WTC11 (cell line): ENCODE data around the gene ALKBH4. TPM values are rescaled to one million over a fixed set of nuclear protein-coding genes. Genes with fewer than 3 reads are reported as not detected.

ENCODE experiments used
- ATAC-seq: fragments of 200-7000 bp; cut with Tn5 transposase; 2 replicates; pipeline ENCODE4 v1.10.0; 2021; ENCODE audit warnings: mild to moderate bottlenecking, moderate library complexity
- CTCF ChIA-PET: fragments of 300-600 bp; sonication (Branson Sonifier 250); formaldehyde crosslinking; loops from one replicate; lab custom pipeline; 2021; ENCODE audit warnings: antibody characterized with exemption; lab: Charles Lee
- POLR2A ChIA-PET: fragments of 350-600 bp; sonication (Branson Sonifier 250); formaldehyde crosslinking; loops from one replicate; lab custom pipeline; 2021; ENCODE audit warnings: antibody characterized with exemption; lab: Charles Lee
- DNase-seq: peaks from one replicate; pipeline ENCODE4 v3.0.0; 2021; ENCODE audit warnings: low spot score
- H3K27ac Mint-ChIP-seq: 2 replicates; pipeline ENCODE4 v1.8.0; 2021; ENCODE audit warnings: mixed read lengths
- H3K27me3 Mint-ChIP-seq: 2 replicates; pipeline ENCODE4 v1.8.0; 2021; ENCODE audit warnings: low read depth, mild to moderate bottlenecking, moderate library complexity, mixed read lengths
- H3K36me3 Mint-ChIP-seq: 2 replicates; pipeline ENCODE4 v1.8.0; 2021; ENCODE audit warnings: mixed read lengths
- H3K4me1 Mint-ChIP-seq: 2 replicates; pipeline ENCODE4 v1.8.0; 2022; ENCODE audit warnings: mixed read lengths
- H3K4me3 Mint-ChIP-seq: 2 replicates; pipeline ENCODE4 v1.8.0; 2021; ENCODE audit warnings: mild to moderate bottlenecking, moderate library complexity, mixed read lengths
- H3K9me3 Mint-ChIP-seq: 2 replicates; pipeline ENCODE4 v1.8.0; 2021; ENCODE audit warnings: mixed read lengths
- AFF4 ChIP-seq: sonication (generic); formaldehyde crosslinking; IDR thresholded peaks from 2 replicates; pipeline ENCODE4 v1.8.1; 2023; ENCODE audit warnings: mild to moderate bottlenecking, missing genetic modification reagents, borderline replicate concordance
- CTCF ChIP-seq: fragments of 200-600 bp; IDR thresholded peaks from 2 replicates; pipeline ENCODE4 v1.8.0; 2022; ENCODE audit warnings: antibody characterized with exemption
- EMX1 ChIP-seq: fragments of 250-450 bp; sonication (Bioruptor Pico); IDR thresholded peaks from 2 replicates; pipeline ENCODE4 v1.8.0; 2021; ENCODE audit warnings: mild to moderate bottlenecking
- ESRRA ChIP-seq: sonication (generic); formaldehyde crosslinking; IDR thresholded peaks from 2 replicates; pipeline ENCODE4 v1.8.1; 2022; ENCODE audit warnings: mild to moderate bottlenecking, missing genetic modification reagents, borderline replicate concordance
- NR3C1 ChIP-seq: sonication (generic); formaldehyde crosslinking; conservative IDR thresholded peaks from 2 replicates; pipeline ENCODE4 v1.8.1; 2023; ENCODE audit warnings: low read depth, mild to moderate bottlenecking, missing genetic modification reagents
- ZBTB43 ChIP-seq: sonication (generic); formaldehyde crosslinking; IDR thresholded peaks from 2 replicates; pipeline ENCODE4 v1.8.1; 2023; ENCODE audit warnings: mild to moderate bottlenecking, missing genetic modification reagents
- ZNF317 ChIP-seq: sonication (generic); formaldehyde crosslinking; IDR thresholded peaks from 2 replicates; pipeline ENCODE4 v1.8.1; 2023; ENCODE audit warnings: low read depth, mild to moderate bottlenecking, moderate library complexity, missing genetic modification reagents, borderline replicate concordance
- ZNF416 ChIP-seq: fragments of 250-450 bp; sonication (Bioruptor Pico); IDR thresholded peaks from 2 replicates; pipeline ENCODE4 v1.9.0; 2021; ENCODE audit warnings: mild to moderate bottlenecking, inconsistent platforms
- ZNF423 ChIP-seq: fragments of 250-450 bp; sonication (Bioruptor Pico); IDR thresholded peaks from 2 replicates; pipeline ENCODE4 v2.1.2; 2022; ENCODE audit warnings: mild to moderate bottlenecking, moderate library complexity
- total RNA-seq: library from RNA; stranded (reverse); gene quantifications from 3 replicates; pipeline ENCODE4 v1.2.3, GENCODE V29; 2021
- TF ChIP-seq, protein P1 (sequence below): fragments of 250-450 bp; sonication (Bioruptor Pico); IDR thresholded peaks from 2 replicates; pipeline ENCODE4 v1.9.0; 2021; ENCODE audit warnings: mild to moderate bottlenecking
- TF ChIP-seq, protein P2 (sequence below): sonication (generic); formaldehyde crosslinking; conservative IDR thresholded peaks from 2 replicates; pipeline ENCODE4 v1.8.1; 2022; ENCODE audit warnings: mild to moderate bottlenecking, missing genetic modification reagents

The ALKBH4 gene
- total RNA-seq, 1 experiment from 2014 or later, result 20.4 TPM

- CTCF ChIA-PET, result interaction anchor here (0.6 to 3.0 kb wide), 2 partner anchors 11 to 37 kb away, joined by 3 to 10 read pairs; no protein-coding TSS in a partner anchor
Observed at GRCh38 chr7:102415685-102416225, 48.9 kb downstream of the ALKBH4 start.

DNA sequence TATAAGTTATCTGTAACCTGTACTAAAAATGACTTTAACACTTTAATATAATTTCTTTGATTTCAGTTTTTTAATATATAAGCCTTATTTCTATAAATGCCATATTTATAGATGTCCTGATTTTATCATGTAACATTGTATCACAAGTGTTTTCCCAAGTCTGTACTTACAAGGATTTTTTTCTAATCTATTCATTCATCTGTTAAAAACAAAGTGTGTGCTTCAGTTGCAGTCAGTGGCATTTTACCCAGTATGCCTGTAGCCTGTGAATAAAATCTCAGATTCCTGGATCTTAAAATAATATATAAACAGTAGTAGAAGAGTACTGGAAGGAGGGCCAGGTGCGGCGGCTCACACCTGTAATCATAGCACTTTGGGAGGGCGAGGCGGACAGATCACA, 51.1 kb downstream of the ALKBH4 start:
- peaks cover 19% of the 10 kb centered on the region for H3K9me3 Mint-ChIP-seq
- no peak for TF ChIP-seq AFF4 (CRISPR knock-in tag)
- TF ChIP-seq, protein P1, sequence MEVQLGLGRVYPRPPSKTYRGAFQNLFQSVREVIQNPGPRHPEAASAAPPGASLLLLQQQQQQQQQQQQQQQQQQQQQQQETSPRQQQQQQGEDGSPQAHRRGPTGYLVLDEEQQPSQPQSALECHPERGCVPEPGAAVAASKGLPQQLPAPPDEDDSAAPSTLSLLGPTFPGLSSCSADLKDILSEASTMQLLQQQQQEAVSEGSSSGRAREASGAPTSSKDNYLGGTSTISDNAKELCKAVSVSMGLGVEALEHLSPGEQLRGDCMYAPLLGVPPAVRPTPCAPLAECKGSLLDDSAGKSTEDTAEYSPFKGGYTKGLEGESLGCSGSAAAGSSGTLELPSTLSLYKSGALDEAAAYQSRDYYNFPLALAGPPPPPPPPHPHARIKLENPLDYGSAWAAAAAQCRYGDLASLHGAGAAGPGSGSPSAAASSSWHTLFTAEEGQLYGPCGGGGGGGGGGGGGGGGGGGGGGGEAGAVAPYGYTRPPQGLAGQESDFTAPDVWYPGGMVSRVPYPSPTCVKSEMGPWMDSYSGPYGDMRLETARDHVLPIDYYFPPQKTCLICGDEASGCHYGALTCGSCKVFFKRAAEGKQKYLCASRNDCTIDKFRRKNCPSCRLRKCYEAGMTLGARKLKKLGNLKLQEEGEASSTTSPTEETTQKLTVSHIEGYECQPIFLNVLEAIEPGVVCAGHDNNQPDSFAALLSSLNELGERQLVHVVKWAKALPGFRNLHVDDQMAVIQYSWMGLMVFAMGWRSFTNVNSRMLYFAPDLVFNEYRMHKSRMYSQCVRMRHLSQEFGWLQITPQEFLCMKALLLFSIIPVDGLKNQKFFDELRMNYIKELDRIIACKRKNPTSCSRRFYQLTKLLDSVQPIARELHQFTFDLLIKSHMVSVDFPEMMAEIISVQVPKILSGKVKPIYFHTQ (CRISPR knock-in tag), result no peak
- no peak for TF ChIP-seq ZNF317 (CRISPR knock-in tag)
- TF ChIP-seq CTCF, result no peak
- TF ChIP-seq ZNF423, result no peak
- no peak for TF ChIP-seq ZBTB43 (CRISPR knock-in tag)
- no peak for TF ChIP-seq NR3C1 (CRISPR knock-in tag)
- TF ChIP-seq ESRRA (CRISPR knock-in tag), result no peak
- TF ChIP-seq, protein P2, sequence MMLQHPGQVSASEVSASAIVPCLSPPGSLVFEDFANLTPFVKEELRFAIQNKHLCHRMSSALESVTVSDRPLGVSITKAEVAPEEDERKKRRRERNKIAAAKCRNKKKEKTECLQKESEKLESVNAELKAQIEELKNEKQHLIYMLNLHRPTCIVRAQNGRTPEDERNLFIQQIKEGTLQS, result no peak
- peaks cover 65% of the 10 kb centered on the region for H3K36me3 Mint-ChIP-seq
- POLR2A ChIA-PET, result no interaction called here
- no peaks in the 10 kb centered on the region for H3K4me1 Mint-ChIP-seq
- DNase-seq (no peak), ATAC-seq (no peak)
- CTCF ChIA-PET, result interaction anchor here (1.1 to 3.0 kb wide), 3 partner anchors 9 to 15 kb away, joined by 6 to 10 read pairs (median 7); no protein-coding TSS in a partner anchor
- no peaks in the 10 kb centered on the region; the same call in 1 of the 2 replicates for H3K27me3 Mint-ChIP-seq
- no peak overlapping the region for H3K4me3 Mint-ChIP-seq
- no peak overlapping the region for H3K27ac Mint-ChIP-seq

More at GRCh38 chr7:102415685-102416225, 48.9 kb downstream of the ALKBH4 start:
- POLR2A ChIA-PET, result no interaction called here
- Mint-ChIP-seq H3K36me3 (peaks cover 47% of the 10 kb centered on the region), H3K27ac (no peak overlapping the region)
- no peak for DNase-seq
- no peak for TF ChIP-seq EMX1 (CRISPR knock-in tag)
- TF ChIP-seq, protein P2, result no peak
- no peak for TF ChIP-seq ZNF416 (CRISPR knock-in tag)
- TF ChIP-seq, all 79 proteins: peak for 0
- Mint-ChIP-seq H3K4me3 (no peak overlapping the region), H3K27me3 (no peaks in the 10 kb centered on the region), H3K9me3 (peaks cover under 1% of the 10 kb centered on the region), H3K4me1 (no peaks in the 10 kb centered on the region)
- ATAC-seq, result no peak
